Natural killer cell (primary cell): Measurements from ENCODE around the gene RDX. TPM values are rescaled to one million over a fixed set of nuclear protein-coding genes. Genes with fewer than 3 reads are reported as not detected.
"Not testable (repeated sequence)": the region's sequence is repeated elsewhere in the genome, so short reads cannot be mapped to it uniquely, and the experiment has no call there.

Experiments
- ATAC-seq, 3 donors: fragments of 150-1000 bp in 2 of 3; fragments of 200-7000 bp in 1 of 3; cut with Tn5 transposase; 1 replicate in 1 of 3; 2 replicates in 2 of 3; pipeline ENCODE4 v1.10.0; 2021; ENCODE audit warnings: mild to moderate bottlenecking in 2 of 3, moderate library complexity in 2 of 3
- DNase-seq, 2 donors: peaks; one replicate each; pipeline versions ENCODE4 v3.0.0 to v3.0.0-alpha.2; 2013 to 2021; ENCODE audit warnings: mixed read lengths in 1 of 2
- H3K27ac ChIP-seq: one replicate; pipeline ENCODE4 v1.5.1; 2013; ENCODE audit warnings: mild to moderate bottlenecking, low read length
- H3K27me3 ChIP-seq: one replicate; pipeline ENCODE4 v1.6.1; 2013; ENCODE audit warnings: low read length; ENCODE audit not compliant: control insufficient read depth, insufficient read depth
- H3K36me3 ChIP-seq: one replicate; pipeline ENCODE4 v1.6.1; 2013; ENCODE audit warnings: low read length; ENCODE audit not compliant: control insufficient read depth, insufficient read depth
- H3K4me1 ChIP-seq: one replicate; pipeline ENCODE4 v1.6.1; 2013; ENCODE audit warnings: low read length; ENCODE audit not compliant: control insufficient read depth, insufficient read depth
- H3K4me3 ChIP-seq: one replicate; pipeline ENCODE4 v1.5.1; 2013; ENCODE audit warnings: low read length
- H3K9me3 ChIP-seq: one replicate; pipeline ENCODE4 v1.6.1; 2013; ENCODE audit warnings: low read length; ENCODE audit not compliant: control insufficient read depth, insufficient read depth
- H3K27ac Mint-ChIP-seq, 2 donors: one replicate each; pipeline ENCODE4 v1.8.0; 2022; ENCODE audit warnings: mild to moderate bottlenecking in 2 of 2, mixed read lengths in 2 of 2, moderate library complexity in 1 of 2
- H3K27me3 Mint-ChIP-seq, 2 donors: one replicate each; pipeline ENCODE4 v1.8.0; 2022; ENCODE audit warnings: low read depth in 2 of 2, mixed read lengths in 2 of 2
- H3K36me3 Mint-ChIP-seq: one replicate; pipeline ENCODE4 v1.8.0; 2022; ENCODE audit warnings: mixed read lengths
- H3K4me1 Mint-ChIP-seq, 2 donors: one replicate each; pipeline ENCODE4 v1.8.0; 2022; ENCODE audit warnings: mixed read lengths in 2 of 2
- H3K4me3 Mint-ChIP-seq: one replicate; pipeline ENCODE4 v1.8.0; 2022; ENCODE audit warnings: mild to moderate bottlenecking, moderate library complexity, mixed read lengths
- H3K9me3 Mint-ChIP-seq, 2 donors: one replicate each; pipeline ENCODE4 v1.8.0; 2022; ENCODE audit warnings: mixed read lengths in 2 of 2
- CTCF ChIP-seq: fragments of 200-600 bp; IDR thresholded peaks from one replicate; pipeline ENCODE4 v1.8.0; 2022; ENCODE audit warnings: antibody characterized with exemption
- whole genome bisulfite sequencing: methylation state at CpG from one replicate; pipeline ENCODE4 v1.1.7; 2013; ENCODE audit warnings: missing lambda C conversion rate; ENCODE audit not compliant: insufficient coverage; 5-methylcytosine and 5-hydroxymethylcytosine counted together
- intact Hi-C: fragments of 100-400 bp; cut with micrococcal nuclease; formaldehyde crosslinking; loops from one replicate; pipeline ENCODE4 v1.14.2; 2022
- total RNA-seq, 4 donors: library from RNA; stranded (reverse); fragments of 120-200 nt in 1 of 4; gene quantifications; one replicate each; pipeline versions ENCODE4 v1.2.3 to v1.2.4, GENCODE V29; 2013 to 2022

The RDX gene
- total RNA-seq, 3 donors from 2014 or later (not counting 1 experiment from before 2014, with no cell fraction given): 22.6 to 31.1 (median 25.9) TPM

GRCh38 chr11:110294509-110294908, 1.9 kb downstream of the RDX start:
- Histone ChIP-seq H3K36me3 (no peaks in the 10 kb centered on the region), H3K27me3 (no peaks in the 10 kb centered on the region), H3K4me3 (no peak overlapping the region), H3K4me1 (peaks cover 4% of the 10 kb centered on the region), H3K9me3 (no peaks in the 10 kb centered on the region), H3K27ac (no peak overlapping the region)
- intact Hi-C loops: no loop called here
- 81% methylated on average over 5 of the region's 6 CpGs for WGBS
- H3K4me1 Mint-ChIP-seq: peaks cover 17 to 23% of the 10 kb centered on the region in 2 donors
- no peak for TF ChIP-seq CTCF
- peak overlapping the region; percentile 91 for H3K4me3 Mint-ChIP-seq
- H3K36me3 Mint-ChIP-seq: no peaks in the 10 kb centered on the region
- H3K27me3 Mint-ChIP-seq: no peaks in the 10 kb centered on the region
- H3K9me3 Mint-ChIP-seq: no peaks in the 10 kb centered on the region
- ATAC-seq: no peak
- no peak for DNase-seq
- H3K27ac Mint-ChIP-seq: no peak overlapping the region

- Mint-ChIP-seq H3K9me3 (no peaks in the 10 kb centered on the region), H3K4me1 (peaks cover 17 to 23% of the 10 kb centered on the region in 2 donors), H3K27me3 (no peaks in the 10 kb centered on the region), H3K36me3 (no peaks in the 10 kb centered on the region), H3K4me3 (no peak overlapping the region), H3K27ac (no peak overlapping the region)
- TF ChIP-seq CTCF: no peak
- peaks cover 4% of the 10 kb centered on the region for H3K4me1 ChIP-seq
- ATAC-seq (no peak), DNase-seq (no peak)
- 62% methylated on average over 4 of the region's 4 CpGs for WGBS
- no peaks in the 10 kb centered on the region for H3K9me3 ChIP-seq
- H3K27ac ChIP-seq: no peak overlapping the region
- H3K27me3 ChIP-seq: no peaks in the 10 kb centered on the region
- intact Hi-C loops: no loop called here
- no peak overlapping the region for H3K4me3 ChIP-seq
- H3K36me3 ChIP-seq: no peaks in the 10 kb centered on the region
Measured at GRCh38 chr11:110293389-110293788, 3.0 kb downstream of the RDX start.

- peaks cover 25 to 34% of the 10 kb centered on the region in 2 donors for H3K4me1 Mint-ChIP-seq
Measured at GRCh38 chr11:110292146-110292545, 4.3 kb downstream of the RDX start.

GRCh38 chr11:110290591-110291334, 5.7 kb downstream of the RDX start:
- 98% methylated on average over 7 of the region's 7 CpGs for WGBS
- H3K9me3 ChIP-seq: no peaks in the 10 kb centered on the region
- ATAC-seq (no peak), DNase-seq (no peak)
- no peaks in the 10 kb centered on the region for H3K27me3 ChIP-seq
- H3K27me3 Mint-ChIP-seq: no peaks in the 10 kb centered on the region
- H3K4me1 ChIP-seq: no peaks in the 10 kb centered on the region
- no peak overlapping the region for H3K27ac ChIP-seq
- no peak for TF ChIP-seq CTCF
- H3K36me3 Mint-ChIP-seq: no peaks in the 10 kb centered on the region
- H3K4me3 Mint-ChIP-seq: no peak overlapping the region
- intact Hi-C loops: no loop called here
- no peak overlapping the region for H3K27ac Mint-ChIP-seq
- no peak overlapping the region for H3K4me3 ChIP-seq
- H3K36me3 ChIP-seq: no peaks in the 10 kb centered on the region
- H3K9me3 Mint-ChIP-seq: no peaks in the 10 kb centered on the region
- H3K4me1 Mint-ChIP-seq: peaks cover 30 to 33% of the 10 kb centered on the region in 2 donors

More at GRCh38 chr11:110292146-110292545, 4.3 kb downstream of the RDX start:
- H3K9me3 ChIP-seq, DNase-seq, H3K27ac ChIP-seq, H3K27me3 ChIP-seq, H3K4me1 ChIP-seq, intact Hi-C loops, H3K4me3 ChIP-seq, H3K36me3 ChIP-seq, ATAC-seq, H3K27ac Mint-ChIP-seq, H3K36me3 Mint-ChIP-seq, H3K4me3 Mint-ChIP-seq, H3K9me3 Mint-ChIP-seq, H3K27me3 Mint-ChIP-seq: not testable (repeated sequence)
- 95% methylated on average over 4 of the region's 4 CpGs for WGBS
